Right kidney (tissue), 1 donor: Measurements from ENCODE around the gene NTRK2.
"Not testable (repeated sequence)": the region's sequence is repeated elsewhere in the genome, so short reads cannot be mapped to it uniquely, and the experiment has no call there.

Source experiments
- DNase-seq: peaks from one replicate; pipeline ENCODE4 v3.0.0-alpha.2; 2016

The NTRK2 gene

DNA sequence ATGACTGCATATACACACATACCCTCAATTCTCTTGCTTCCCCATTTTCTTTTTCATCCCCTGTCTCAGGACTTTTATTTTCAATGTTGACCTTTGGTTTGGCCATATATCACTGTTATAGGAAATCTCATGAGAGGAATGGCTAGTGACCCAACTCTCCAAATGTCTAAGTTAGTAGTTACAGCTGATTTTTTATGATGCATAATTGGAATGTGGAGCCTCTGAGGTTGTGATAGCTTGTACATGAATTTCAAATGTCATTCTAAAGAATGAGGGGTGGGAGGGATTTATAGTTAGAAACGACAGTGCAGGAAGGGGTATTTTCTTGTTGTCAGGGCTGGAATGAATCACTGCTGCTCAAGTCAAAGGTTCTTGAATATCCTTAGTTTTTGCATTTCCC, 356.1 kb downstream of the NTRK2 start:
- DNase-seq = no peak

DNA sequence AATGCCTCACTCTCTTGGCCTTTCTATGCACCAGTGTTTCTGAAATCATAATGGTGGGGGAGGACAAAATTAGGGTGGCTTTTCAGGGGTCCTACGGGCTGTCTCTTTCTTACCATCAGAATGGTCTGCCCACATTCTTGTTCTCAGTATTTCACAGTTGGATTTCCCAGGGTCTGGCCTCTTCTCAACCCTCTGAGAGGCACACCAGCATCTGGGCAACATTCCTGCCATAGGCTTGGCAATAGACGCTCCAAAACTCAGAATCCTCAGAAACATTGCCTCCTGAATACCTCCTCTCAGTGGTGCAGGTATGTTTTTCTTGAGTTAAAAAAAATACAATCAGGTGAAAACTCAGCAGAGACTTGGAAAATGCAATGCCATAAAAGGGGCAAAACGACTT, 358.3 kb downstream of the NTRK2 start:
- no peak for DNase-seq

DNA sequence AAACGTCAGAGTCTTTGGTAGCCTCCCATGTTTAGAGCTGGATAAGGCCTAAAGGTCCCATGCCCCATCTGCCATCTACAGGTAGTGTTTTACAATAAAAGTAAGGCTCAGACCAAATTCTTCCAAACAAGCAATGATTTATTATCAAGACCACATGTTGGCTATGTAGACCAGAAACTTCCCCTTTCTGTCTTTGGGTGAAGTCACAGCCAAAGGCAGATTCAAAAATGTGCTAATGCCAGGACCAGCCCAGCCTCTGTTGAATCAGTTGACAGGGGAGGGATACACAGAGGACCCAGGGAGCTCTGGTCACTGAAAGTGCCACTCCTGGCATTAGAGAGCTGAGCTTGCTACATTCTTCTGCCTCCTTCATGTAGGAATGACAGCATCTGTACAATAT, 360.8 kb downstream of the NTRK2 start:
- DNase-seq = no peak

DNA sequence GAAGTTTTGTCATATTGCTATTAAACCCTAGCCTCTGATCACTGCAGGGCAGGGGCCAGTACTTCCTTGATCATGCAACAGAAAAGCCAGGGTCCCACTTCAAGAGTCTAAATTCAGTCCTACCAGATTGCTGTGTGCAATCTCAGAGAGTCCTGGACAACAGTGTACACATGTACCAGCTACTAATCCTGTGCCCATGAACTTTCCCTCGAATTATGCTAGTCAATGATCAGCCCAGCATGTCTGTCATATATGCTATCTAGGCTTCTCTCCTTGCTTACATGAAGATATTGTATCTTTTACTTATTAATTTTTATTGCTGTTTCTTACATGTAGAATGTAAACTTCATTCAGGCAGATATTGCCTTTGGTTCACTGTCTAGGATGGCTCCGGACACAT, 367.0 kb downstream of the NTRK2 start:
- DNase-seq = no peak

DNA sequence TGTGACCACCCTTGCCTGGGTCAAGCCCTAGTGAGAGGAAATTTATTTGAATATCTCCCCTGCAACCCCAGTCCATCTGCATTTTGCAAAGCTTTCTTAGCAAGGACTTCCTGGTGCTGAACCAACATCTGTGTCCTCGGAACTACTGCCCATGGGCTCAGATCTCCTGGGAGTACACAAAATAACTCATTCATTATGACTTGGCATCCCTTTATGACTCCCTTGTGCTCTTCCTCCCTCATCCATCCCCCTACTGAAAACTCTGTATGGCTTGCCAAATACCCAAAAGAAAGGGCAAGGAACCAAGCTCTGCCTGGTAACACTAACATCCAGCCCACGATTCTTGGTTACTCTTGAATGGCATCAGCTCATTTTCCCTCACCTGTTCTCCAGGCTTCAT, 368.5 kb downstream of the NTRK2 start:
- no peak for DNase-seq

DNA sequence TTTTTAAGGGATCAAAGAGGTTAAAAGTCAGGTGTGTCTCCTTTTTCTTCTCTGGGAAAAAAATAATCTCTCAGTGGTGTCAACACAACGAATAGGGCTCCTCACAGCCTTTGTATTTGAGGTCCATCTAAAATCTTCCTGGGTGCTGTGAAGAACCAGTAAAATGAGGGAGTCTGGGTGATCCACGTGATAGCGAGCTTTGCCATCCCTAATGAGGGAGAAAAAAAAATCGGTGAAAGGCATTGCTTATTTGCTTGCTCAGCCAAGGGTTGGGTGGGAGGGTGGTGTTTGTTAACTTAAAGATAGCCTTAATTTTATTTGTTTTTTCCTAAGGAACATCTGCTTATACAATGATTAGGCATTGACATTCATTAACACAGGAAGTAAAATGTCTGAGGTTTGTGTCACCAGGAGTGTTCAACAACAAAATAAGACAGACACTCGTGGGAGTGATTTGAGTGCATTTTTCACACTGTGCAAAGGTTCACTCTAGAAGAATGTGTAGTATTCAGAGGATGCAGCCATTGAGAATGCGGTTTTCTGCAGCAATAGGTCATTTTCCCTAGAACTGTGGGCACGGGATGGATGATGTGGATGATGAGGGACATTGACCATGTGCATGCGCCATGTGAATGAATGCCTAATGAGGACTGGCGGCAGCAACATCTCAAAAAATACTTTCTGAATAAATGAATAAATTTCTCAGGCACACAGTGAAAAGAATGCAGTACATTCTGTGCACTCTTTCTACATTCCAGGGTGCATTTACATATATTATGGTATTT, 369.5 kb downstream of the NTRK2 start:
- no peak for DNase-seq

DNA sequence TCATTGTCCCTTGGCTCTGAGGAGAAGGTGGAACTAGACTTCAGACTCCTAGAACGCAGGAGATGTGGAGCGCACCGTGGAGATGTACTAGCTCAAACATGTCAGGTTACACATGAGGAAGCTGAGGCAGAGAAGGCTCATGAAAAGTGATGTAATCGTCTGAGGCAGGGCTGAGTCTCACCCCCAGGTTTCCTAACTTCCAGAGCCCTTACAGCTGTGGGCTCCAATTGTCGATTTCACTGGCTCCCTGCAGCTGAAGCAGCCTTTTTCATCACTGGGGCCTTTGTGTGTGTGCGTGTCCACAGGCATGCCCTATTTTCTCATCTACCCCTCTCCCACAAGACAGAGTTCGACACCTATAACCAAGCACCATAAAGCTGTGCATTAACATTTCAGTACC, 370.6 kb downstream of the NTRK2 start:
- no peak for DNase-seq

DNA sequence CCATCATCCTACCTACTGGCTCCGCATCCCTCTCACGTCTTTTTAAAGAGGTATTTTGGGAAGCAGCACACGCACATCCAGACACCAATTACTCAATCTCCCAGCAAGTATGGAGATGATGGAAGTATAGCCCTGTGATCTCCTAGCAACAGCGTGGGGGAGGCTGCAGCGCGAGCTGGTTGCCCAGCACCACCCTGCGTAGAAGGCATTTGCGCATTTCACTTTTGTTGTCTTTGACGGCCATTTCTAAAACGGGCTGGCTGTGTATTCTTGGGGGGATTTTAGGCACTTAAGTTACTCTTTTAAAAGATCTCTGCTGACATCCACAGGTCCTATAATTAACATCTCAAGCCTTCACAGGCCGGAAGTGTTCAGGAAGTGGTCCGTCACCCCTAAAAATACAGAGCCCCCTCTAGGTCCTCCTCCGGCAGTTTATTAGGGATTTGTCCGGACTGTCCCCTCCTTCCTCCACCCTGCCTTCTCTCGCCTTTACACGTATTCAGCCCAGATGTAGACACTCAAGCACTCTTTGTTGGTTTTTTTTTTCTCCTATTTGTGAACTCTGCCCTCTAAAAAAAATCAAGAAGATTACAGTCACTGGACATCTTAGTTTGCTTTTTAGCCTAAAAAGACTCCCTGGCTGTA, 371.4 kb downstream of the NTRK2 start:
- DNase-seq = peak; percentile 65

DNA sequence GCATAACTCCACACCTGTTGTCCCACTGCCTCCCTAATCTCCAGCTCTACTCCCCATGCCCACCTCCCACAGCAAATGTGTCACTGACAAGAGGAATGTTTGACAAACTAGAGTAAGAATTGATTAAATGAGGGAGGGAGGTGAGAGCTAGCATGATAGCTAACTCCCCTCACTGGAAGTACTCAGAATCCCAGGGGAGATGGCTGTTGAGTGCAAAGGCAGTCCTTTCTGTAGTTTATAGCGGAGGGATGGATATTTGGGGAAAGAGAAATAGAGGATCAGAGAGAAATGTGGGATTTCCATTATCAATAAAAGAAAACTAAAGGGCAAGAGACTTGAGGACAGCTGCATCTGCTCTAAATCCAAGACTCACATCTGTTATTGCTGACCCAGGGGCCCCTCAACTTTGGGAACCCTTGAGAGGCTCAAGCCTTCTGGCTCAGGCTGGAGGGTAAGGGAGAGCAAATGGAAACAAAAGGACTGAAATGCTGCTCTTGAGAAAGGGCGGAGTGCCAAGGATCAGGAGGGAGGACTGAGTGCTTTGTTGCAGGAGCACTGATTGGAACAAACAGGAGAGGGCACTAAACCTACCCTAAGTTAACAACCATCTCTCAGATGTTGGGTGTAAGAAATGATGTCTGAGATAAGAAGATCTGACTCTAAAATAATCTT, 372.1 kb downstream of the NTRK2 start:
- DNase-seq = no peak

DNA sequence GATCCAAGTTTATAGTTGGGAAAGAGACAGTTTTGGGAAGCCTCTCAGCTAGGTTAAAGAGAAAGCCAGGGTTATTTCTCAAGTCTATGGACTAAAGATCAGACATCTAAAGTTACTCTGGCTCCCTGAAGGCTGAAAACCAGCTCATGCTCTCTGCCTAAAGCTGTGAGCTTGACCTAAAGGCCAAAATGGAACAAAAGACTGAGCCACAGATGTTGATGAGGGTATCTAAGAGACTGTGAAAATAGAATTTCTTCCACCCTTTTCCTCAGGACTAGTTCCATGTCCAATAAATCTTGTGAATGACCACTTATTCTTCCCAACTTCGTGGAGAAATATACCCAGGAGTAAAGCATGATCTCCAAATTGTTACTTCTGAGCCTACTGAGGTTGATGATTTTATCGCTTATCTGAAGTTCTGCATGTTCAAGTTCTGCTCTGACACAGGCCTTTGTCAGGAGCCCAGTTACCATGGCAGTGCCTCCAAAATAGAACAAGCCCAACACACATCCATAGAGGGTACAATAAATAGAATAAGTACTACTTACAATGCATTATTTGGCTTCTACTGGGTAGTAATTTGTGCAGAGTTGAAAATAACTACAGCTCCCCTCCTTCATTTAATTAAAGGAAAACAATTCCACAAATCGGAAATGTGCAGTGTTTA, 373.6 kb downstream of the NTRK2 start:
- DNase-seq = no peak

DNA sequence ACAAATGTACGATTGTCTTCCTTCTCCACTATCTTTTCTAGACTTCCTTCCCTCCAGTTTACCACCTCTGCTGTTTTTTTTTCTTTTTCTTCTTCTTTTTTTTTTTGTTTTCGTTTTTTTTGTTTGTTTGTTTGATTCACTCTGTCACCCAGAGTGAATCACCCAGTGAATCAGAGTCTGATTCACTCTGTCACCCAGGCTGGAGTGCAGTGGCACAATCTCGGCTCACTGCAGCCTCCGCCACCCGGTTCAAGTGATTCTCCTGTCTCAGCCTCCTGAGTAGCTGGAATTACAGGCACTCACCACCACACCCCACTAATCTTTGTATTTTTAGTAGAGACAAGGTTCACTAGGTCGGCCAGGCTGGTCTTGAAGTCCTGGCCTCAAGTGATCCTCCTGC, 375.7 kb downstream of the NTRK2 start:
- no peak for DNase-seq

DNA sequence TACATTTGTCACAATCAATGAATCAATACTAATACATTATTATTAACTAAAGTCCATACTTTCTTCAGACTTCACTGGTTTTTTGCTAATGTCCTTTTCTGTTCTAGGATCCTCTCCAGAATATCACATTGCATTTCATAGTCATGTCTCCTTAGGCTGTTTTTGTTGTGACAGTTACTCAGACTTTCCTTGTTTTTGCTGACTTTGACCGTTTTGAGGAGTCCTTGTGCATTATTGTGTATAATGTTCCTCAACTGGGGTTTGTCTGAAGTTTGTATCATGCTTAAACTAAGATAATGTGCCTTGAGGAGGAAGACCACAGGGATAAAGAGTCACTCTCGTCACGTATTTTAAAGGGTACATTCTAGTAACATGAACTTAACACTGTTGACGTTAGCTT, 376.9 kb downstream of the NTRK2 start:
- DNase-seq = no peak

DNA sequence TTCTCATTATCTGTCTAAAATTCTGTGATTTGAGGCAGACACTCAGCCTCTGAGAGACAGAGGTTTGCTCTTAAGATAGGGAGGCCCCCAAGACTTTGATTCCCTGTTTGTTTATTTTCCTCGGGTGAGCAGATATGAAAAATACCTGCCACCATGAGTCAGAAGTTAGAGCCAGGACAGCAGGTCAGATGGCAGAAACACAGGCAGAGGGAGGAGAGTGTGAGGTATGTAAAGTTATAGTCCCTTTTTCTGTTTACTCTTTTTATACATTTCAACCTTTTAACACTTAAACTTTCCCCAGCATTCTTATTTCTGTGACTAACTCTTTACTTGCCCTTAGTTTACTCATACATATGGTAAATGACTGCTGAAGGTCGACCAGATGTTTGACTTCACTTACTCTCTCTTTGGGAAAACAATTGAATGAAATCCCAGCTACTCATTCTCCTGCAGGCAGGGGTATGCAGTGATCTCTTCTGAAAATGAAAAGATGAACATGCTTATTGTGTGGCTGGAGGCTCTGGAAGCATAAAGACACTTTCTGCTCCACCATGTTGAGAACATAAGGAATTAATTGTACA, 383.8 kb downstream of the NTRK2 start:
- no peak for DNase-seq

DNA sequence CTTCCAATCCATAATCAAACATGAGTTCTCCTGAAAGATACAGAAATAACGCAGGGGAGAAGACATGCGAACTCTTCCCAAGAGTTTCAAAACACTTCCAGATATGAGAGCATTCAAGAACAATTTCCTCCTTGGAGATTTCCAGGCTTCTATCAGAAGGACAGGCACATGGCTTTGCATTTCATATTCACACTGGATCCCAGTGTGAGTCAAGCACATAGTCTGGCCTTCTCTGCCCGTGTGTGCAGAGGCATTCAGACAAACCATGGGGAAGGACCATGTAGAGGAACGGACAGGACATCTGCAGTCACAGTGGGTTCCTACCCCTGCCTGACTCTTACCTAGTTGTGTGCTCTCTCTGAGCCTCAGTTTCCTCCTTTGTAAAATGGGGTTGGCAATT, 384.5 kb downstream of the NTRK2 start:
- no peak for DNase-seq

DNA sequence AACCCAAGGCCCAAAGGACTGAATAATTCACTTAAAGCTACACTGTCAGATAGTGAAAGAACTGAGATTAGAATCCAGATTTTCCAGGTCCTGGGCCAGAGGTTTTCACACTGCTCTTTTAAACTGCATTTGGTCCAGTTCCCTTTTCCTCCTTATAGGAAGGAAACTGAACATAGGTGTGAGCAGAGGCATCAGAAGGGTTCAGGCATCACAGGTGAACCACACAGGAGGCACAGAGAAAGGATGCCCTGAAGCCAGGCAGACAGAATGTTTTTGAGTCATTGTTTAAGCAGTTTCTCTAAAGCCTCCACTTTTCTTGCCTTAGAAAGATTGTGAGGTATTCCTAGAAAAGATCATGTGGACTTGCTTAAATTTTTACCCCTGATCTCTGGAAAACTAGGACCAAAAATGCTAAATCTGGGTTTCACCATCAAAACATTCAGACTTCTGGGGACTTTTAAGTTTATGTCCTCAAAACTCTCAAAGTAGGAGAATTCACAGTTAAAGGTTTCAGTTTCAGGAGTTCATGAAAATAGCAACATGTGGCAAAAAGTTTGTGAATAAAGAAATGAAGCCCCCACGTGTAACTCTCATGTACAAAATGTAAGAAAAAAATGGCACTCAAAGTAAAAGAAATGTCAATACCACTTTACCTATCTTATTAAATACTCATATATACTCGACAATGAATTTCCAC, 386.1 kb downstream of the NTRK2 start:
- DNase-seq = no peak

DNA sequence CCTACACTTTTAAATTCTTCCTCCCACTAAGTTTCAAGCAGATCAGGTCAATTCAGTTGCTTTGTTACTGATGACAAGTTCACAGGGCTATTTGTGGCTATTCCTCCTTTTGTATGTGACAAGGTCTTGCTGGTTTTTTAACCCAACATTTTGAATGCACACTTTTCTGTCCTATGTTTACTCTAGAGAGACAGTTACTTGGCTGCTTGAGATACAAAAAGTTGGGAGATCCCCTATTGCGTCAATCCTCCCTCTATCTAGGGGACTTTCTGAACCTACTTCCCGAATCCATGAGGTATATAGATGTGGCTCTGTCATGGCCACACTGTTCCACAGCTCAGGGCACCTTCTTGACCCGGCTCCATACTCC, 386.7 kb downstream of the NTRK2 start:
- DNase-seq = no peak

DNA sequence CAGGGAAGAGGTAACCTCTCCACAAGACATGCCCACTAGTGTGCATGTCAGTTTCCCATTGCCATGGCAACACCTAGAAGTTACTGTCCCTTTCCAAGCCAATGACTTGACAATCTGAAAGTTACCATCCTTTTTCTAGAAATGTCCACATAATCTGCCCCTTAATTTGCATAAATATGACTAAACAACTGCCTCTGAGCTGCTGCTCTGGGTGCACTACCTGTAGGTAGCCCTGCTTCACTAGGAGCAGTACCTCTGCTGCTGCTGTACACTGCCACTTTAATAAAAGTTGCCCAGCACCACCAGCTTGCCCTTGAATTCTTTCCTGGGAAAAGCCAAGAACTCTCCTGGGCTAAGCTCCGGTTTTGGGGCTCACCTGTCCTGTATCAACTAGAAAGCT, 392.4 kb downstream of the NTRK2 start:
- no peak for DNase-seq

DNA sequence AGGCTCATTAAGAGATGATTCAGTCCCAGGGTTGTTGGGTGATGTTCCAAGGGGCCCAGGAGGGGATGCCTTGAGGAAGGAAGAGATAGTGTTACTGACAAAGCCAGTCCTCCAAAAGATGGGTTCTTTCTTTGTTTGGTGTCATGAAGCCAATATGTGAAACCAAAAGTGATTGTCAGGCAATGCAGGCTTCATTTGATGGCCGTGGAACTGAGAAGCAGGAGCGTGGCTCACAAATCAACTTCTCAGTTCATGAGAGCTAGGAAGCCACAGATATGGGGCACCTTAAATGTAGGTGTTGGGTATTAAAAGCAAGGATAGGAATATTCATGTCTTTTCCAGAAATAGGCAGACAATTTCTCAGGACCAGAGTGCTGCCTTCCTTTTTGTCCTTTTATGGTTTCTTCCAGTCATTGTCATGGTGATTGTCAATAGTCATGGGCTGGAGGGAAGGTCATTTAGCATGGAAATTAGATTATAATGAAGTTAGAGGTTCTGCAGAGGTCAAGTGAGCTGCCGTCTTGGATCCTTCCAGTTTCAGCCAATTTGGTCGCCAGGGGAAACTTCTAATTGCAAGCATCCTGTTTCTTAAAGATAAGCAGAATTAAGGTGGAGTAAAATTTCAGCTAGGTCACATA, 393.0 kb downstream of the NTRK2 start:
- no peak for DNase-seq

DNA sequence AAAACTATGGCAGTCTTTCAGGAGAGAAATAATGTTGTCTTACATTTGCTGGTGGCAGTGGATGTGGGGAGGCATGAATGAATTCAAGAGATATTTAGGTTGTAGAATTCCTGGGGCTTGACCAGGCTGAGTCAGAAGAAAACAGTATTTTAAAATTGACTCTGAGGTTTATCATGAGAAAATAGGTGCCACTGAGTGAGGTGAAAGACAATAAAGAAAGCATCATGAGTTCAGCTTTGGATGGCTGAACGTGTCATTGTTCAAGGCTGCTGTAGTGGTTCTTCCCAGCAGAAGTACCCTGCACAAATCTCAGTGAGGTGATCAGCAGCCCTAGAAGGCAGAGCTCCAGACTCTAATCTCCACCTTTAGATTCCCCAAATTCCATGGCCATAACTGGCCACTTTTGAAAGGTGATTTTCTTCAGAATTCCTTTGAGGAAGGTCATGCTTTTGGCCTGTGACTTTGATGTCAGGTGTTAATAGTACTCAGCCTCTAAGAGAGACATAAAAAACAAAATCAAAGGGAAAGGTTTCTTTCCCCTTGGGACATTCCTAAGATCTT, 395.4 kb downstream of the NTRK2 start:
- no peak for DNase-seq

DNA sequence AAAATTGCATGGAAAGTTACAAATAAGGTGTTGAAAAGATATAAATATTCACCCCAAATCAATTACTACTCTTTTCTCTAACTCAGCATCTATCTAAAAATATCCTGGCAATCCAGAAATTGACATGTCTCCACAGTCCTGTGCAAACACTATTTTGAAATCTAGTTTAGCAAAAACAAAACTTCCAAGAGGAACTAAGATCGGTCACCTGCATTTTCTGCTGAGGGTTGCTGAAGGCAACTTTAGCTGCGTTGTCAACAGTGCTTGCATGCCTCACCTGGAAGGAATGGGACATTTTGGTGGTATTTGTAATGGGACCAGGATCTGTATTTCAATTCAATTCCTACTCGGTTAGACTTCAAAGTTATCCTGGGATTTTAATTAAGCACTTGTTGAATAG, 398.3 kb downstream of the NTRK2 start:
- no peak for DNase-seq

DNA sequence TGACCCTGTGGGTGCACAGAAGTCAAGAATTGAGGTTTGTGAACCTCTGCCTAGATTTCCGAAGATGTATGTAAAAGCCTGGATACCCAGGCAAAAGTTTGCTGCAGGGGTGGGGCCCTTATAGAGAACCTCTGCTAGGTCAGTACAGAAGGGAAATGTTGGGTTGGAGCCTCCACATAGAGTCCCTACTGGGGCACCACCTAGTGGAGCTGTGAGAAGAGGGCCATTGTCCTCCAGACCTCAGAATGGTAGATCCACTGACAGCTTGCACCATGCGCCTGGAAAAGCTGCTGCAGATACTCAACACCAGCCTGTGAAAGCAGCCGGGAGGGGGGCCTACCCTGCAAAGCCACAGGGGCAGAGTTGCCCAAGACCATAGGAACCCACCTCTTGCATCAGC, 399.9 kb downstream of the NTRK2 start:
- DNase-seq = not testable (repeated sequence)
